GM12892 (cell line): ENCODE results near the gene MOSPD3.

Experiments
- DNase-seq: peaks from one replicate; pipeline ENCODE4 v3.0.0; 2011; ENCODE audit not compliant: insufficient read length
- FAIRE-seq: peaks from 2 replicates; lab custom pipeline; 2011; peaks lifted over from hg19 to GRCh38; lab: Jason Lieb, UNC
- POLR2A ChIP-seq: IDR thresholded peaks from 2 replicates; pipeline ENCODE4 v1.6.1; 2011; ENCODE audit warnings: low read depth, low read length, control low read depth
- POLR2AphosphoS5 ChIP-seq: IDR thresholded peaks from 2 replicates; pipeline ENCODE4 v1.6.1; 2011; ENCODE audit warnings: low read depth, low read length, control low read depth
- TAF1 ChIP-seq: IDR thresholded peaks from 2 replicates; pipeline ENCODE4 v1.6.1; 2011; ENCODE audit warnings: low read depth, mild to moderate bottlenecking, control low read depth, low read length, borderline replicate concordance

The MOSPD3 gene

GRCh38 chr7:100620804-100621203 is 8.5 kb downstream of the MOSPD3 start:
- TF ChIP-seq POLR2AphosphoS5, result no peak
- no peak for TF ChIP-seq POLR2A
- TF ChIP-seq TAF1, result no peak
- FAIRE-seq, result no peak
- no peak for DNase-seq

- DNase-seq, result no peak
- no peak for FAIRE-seq
Measured at GRCh38 chr7:100621554-100621953, 9.2 kb downstream of the MOSPD3 start.

GRCh38 chr7:100623951-100624824 is 11.8 kb downstream of the MOSPD3 start:
- no peak for DNase-seq
- no peak for FAIRE-seq
- no peak for TF ChIP-seq POLR2AphosphoS5
- no peak for TF ChIP-seq TAF1
- no peak for TF ChIP-seq POLR2A

More at GRCh38 chr7:100621554-100621953, 9.2 kb downstream of the MOSPD3 start:
- TF ChIP-seq POLR2AphosphoS5 (no peak), TAF1 (no peak), POLR2A (no peak)

GRCh38 chr7:100626055-100626454 is 13.7 kb downstream of the MOSPD3 start:
- FAIRE-seq (no peak), DNase-seq (no peak)
- TF ChIP-seq POLR2AphosphoS5 (no peak), POLR2A (no peak), TAF1 (no peak)

GRCh38 chr7:100626530-100627237 is 14.3 kb downstream of the MOSPD3 start:
- peak; percentile 74; the same call in 1 of the 2 replicates for TF ChIP-seq TAF1
- TF ChIP-seq POLR2A, result peak; percentile 60; the same call in 1 of the 2 replicates
- 0 out of 2 replicates have a peak, but pooled peaks have one; percentile 51 for TF ChIP-seq POLR2AphosphoS5
- DNase-seq (peak; percentile 97), FAIRE-seq (peak; percentile 62)

- FAIRE-seq (no peak), DNase-seq (no peak)
- TF ChIP-seq TAF1 (no peak), POLR2A (no peak), POLR2AphosphoS5 (no peak)
Measured at GRCh38 chr7:100627238-100627549, 14.9 kb downstream of the MOSPD3 start.

GRCh38 chr7:100629117-100629716 is 16.9 kb downstream of the MOSPD3 start:
- no peak for FAIRE-seq
- no peak for TF ChIP-seq POLR2AphosphoS5
- no peak for DNase-seq

GRCh38 chr7:100630066-100630465 is 17.7 kb downstream of the MOSPD3 start:
- TF ChIP-seq POLR2AphosphoS5, result no peak
- TF ChIP-seq POLR2A, result no peak
- no peak for TF ChIP-seq TAF1
- DNase-seq (no peak), FAIRE-seq (no peak)

GRCh38 chr7:100632951-100633717 is 20.8 kb downstream of the MOSPD3 start:
- DNase-seq (no peak), FAIRE-seq (no peak)
- 0 out of 2 replicates have a peak, but pooled peaks have one; percentile 12 for TF ChIP-seq TAF1
- peak; percentile 46; the same call in 1 of the 2 replicates for TF ChIP-seq POLR2AphosphoS5
- TF ChIP-seq POLR2A, result peak; percentile 62

- FAIRE-seq (no peak), DNase-seq (no peak)
- TF ChIP-seq TAF1 (no peak), POLR2AphosphoS5 (no peak), POLR2A (no peak)
Measured at GRCh38 chr7:100639995-100640516, 27.7 kb downstream of the MOSPD3 start.
